IPS DF 4.7 (cell line): ENCODE measurements around the gene SFT2D3.

Experiments
- DNase-seq: peaks from one replicate; pipeline ENCODE4 v3.0.0-alpha.2; 2013; ENCODE audit warnings: low spot score; ENCODE audit errors: extremely low read depth

The SFT2D3 gene

DNA sequence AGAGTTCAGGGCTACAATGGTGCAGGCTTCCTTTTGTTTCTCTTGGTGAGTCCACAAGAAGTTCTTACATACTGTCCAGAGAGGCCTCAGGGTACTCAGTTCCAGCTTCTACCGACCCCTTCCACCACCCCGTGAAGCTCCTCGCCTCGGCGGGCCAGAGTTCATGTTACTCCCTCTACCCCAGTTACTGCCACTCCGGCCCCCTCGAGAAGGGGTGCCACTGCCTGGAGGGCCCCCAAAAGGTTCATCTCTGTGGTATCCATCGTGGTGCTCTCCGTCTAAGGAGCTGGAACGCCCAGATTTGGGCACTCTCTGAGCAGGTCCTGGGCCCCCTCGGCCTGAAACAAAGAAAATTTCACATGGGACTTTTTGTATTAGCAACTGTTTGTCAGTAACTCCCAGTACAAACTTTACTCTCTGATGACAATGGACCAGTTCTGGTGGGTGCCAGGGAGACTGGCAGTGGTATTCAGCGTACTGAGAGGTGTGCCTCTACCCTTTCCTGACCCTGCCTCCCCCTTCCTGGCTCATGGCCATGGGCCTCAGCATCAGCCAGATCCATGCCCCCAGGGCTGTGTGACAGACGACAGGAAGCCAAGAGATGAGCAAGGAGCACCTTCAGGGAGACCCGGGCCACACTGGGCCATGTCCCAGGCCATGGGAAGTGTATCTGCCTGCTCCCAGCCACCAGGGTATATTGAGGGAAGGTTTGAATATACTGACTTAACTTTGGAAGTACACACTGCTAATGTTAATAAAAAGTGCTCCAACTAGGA lies 5.1 kb downstream of the SFT2D3 start:
- no peak for DNase-seq

DNA sequence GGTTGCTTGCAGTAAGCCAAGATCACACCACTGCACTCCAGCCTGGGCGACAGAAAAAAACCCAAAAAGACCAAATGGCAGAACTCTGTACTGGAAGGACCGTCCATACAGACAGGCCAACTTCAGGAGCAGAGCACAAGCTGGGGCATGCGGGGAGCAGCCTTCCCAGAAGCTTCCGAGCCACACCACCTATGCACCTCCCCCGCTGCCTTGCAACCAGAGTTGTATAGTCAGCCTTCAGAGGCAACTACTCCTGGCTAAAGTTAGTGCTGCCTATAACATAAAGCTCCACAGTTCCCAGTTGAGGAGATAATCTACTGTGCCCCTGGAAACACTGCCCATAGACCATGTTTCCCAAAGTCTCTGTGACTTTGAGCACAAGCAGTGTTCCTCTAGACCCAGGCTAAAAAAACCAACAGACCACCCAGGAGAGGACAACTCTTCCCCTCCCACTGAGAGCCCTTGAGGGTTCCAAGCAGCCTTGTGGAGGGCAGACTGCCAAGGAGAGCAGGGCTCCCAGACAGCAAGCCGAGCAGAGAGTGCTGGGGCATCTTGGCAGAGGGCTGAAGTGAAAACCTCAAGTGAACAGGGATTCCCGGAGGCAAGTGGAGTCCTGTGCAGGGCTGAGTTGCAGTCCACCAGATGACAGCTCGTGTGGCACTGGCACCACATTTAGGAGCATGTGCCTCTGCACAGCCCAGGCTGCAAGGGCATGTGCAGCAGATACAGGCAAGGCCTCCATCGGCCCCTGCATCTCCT lies 6.8 kb downstream of the SFT2D3 start:
- DNase-seq, result no peak

DNA sequence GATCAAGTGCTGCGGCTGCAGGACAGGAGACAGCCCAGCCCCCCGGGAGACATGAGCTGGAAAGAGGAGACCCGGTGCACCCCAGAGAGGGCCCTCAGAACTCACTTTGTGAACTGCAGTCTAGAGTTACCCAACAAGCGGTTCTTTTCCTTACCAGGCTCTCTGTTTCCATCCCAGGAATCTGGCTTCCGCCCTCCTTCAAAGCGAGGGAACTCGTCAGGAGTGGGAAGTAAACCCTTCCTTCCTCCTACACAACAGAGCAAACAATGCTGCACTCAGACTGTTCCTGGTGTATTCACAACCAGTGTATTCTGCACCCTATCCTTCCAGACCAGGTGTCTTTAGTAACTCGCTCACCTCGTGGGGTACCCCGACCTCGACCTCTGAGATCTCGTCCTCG lies 8.0 kb downstream of the SFT2D3 start:
- no peak for DNase-seq

DNA sequence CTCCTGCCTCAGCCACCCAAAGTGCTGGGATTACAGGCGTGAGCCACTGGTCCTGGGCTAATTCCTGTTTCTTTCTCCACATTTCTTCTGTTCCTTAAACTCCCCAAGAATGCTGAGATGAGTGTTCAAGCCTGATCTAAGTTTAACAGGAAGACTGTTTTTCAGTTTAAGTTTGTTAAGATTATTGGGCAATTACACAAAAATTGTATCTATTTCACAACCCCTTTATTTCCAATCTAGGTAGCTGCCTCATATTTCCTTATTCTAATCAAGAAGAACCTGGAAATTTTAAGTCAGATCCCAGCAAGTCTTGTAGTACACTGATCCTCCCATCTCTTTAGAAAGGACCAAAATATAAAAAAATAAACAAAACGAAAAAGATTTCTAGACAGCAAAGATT lies 11.7 kb downstream of the SFT2D3 start:
- no peak for DNase-seq

DNA sequence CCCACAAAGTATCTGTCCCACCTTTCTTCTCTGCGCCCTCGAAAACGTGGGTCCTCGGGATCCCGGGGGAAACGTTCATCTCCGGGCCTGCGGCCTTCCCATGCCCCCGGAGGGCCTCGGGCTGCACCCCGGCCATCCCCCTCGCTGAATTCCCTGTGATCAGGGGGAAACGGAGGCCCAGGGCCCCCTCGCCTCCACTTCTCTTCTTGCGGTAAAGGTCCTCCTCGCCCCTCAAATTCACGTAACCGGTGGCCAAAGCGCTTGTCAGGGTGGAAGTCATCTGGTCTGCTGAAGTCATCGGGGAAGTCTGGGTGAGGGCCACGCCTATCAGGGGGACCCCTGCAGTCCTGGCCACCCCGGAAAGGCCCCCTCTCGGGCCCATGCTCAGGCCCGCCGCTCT lies 12.3 kb downstream of the SFT2D3 start:
- DNase-seq, result no peak

DNA sequence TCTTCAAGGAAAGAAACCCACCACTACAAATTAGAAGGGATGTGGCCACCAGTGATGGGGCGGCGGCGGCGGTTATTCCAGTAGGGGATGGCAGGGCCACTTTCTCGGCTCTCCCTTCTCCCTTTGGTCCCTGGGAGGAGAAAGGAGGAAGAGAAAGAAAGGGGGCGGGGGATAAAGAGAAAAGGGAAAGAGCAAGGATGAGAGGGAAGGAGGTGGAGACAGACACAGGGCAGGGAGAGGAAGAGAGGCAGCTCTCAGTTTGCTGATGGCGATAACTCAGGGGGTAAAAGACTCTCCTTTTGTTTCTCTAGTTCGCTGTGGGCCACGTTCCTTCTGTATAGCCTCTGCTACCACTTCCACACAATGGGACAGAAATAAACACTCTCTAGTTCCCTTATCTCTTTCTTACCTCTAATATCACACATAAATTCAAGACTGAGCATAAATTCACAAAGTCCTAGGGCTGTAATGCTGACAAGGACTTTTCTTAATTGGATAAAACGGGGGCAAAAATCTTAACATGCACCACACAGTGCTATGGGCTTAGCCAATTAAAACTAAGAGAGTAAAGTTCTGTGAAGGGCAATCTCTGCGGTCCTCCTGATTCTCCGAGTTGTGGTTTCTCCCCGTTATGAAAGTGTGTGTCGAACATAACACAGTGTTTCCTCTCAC lies 14.6 kb downstream of the SFT2D3 start:
- DNase-seq, result no peak

DNA sequence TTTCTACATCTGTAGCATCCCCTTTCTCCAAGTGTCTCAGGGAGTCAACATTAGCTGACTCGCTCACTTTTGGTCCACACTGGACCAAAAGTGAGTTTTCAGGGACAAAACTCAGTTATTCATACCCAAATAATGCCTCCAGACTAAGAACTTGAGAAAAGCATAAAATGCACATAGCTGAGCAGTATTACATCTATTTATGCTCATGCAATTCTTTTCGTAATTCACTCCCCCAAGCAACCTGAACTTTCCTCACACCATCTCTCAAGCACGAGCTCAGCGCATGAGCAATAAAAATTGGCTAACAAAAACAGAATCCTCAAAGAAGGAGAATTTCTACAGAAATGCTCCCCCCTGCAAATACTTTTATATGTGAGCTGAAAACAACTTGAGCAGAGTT lies 17.0 kb downstream of the SFT2D3 start:
- no peak for DNase-seq

DNA sequence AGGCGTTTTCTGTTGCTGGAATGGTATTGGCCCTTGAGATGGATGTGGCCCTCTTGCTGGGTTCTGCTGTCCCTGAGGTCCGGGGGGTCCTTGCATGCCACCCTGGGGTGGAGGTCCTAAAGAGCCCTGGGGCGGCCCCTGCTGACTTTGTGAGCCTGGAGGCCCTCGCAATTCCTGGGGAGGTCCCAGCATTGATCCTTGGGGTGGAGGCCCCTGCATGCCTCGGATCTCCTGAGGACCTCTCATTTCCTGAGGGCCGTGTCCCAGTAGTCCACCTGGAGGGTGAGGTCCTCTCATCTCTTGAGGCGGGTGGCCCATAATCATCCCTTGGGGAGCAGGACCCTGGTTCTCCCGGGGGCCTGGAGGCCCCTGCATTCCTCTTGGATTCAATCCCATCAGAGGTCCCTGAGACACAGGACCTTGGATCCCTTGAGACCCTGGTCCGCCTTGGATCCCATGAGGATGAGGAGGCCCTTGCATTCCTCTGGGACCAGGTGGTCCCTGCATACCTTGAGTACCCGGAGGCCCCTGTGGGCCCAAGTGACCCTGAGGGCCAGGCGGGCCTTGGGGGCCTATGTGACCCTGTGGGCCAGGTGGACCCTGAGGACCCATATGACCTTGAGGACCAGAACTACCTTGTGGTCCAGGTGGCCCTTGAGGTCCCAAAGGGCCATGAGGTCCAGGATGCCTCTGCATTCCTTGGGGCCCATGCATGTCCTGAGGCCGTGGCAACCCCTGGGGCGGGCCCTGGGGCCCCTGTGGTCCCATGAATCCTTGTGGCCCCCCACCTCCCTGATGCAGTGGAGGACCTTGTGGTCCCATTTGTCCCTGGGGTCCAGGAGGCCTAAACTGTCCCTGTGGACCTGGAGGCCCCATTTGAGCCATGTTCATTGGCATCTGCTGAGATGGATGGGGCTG lies 18.3 kb downstream of the SFT2D3 start:
- no peak for DNase-seq

DNA sequence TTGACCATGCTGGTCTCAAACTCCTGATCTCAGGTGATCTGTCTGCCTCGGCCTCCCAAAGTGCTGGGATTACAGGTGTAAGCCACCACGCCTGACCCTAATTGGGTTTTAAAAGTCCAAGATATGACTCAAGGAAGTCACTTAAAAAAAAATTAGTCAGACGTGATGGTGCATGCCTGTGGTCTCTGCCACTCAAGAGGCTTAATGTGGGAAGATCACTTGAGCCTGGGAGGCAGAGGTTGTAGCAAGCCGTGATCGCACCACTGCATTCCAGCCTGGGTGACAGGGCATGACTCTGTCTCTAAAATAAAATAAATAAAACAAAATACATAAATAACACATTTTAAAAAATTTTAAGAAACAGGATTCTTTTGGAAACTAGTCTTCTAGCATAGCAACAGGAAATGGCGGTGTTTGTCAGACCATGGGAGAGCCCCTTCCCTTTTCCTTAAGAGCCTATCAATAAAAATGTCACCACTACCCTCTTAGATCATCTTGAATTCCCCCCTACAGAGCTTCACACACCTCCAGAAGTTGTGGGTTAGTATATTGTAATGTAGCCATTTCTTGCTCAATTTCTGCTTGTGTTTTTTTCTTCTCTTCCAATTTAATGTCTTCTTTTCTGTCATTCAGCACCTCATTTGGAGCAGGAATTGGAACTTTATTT lies 20.1 kb downstream of the SFT2D3 start:
- no peak for DNase-seq

DNA sequence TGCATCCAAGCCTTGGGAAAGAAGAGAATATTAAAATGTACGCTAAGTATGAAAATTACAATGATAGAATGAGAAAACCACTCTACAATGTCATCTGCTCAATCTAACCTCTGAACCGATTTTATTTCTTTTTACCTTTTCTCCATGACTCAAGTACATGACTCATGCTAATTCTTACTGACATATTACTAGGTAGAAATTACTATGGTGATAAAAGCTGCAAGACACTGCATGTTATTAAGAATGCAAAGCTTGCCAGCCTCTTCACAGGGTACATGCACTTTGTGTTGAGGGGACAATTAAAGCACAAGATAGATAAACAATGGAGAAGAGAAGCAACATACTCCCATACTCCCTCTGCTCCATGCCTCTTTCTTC lies 20.7 kb downstream of the SFT2D3 start:
- DNase-seq, result no peak

DNA sequence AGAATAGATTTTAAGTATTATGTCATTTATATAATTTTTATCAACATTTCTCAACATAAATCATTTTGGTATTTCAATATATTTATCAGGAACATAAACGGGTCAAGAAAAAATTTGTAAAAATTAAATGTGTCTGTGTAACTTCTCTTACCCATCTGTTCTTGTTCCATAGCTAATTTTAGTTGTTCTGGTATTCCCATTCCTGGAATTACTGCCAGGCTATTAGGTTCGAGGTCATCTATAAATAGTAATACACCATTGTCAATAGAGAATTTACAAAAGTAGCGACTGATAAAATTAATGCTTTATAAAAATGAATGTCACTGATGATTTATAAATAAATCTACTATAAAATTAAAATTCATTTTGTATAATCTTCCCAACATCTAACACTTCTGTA lies 21.5 kb downstream of the SFT2D3 start:
- DNase-seq, result no peak

DNA sequence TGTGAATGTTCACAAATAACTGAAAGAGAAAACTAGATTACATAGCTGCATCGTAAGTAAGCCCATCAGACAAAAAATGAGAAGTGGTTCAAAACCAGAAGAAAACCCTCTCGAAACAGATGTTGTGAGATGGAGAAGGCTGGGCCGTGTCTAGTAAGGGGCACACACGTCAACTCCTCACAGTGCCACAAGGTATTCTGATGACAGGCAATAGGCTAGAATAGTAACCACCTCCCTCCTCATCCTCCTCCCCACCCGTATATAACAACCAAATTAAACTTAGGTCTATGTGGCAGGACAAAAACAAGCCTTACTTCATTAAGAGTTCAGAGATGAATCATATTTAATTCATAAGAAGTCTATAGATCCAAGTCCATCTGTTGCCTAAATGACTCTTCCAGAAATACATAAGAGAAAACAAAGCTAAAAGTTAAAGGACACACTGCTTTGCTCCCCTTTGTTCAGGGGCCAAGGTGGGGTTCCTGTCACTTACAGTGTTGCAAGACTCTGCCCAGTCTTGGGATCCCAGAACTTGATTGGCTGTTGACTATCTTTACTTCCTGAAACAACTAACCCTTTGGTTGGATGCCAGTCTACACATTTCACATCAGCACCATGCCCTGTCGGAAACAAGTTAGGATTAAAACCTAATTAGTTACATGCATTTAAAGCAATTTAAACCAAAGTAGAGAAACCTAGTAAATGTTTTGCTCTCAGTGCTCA lies 25.0 kb downstream of the SFT2D3 start:
- DNase-seq, result no peak

DNA sequence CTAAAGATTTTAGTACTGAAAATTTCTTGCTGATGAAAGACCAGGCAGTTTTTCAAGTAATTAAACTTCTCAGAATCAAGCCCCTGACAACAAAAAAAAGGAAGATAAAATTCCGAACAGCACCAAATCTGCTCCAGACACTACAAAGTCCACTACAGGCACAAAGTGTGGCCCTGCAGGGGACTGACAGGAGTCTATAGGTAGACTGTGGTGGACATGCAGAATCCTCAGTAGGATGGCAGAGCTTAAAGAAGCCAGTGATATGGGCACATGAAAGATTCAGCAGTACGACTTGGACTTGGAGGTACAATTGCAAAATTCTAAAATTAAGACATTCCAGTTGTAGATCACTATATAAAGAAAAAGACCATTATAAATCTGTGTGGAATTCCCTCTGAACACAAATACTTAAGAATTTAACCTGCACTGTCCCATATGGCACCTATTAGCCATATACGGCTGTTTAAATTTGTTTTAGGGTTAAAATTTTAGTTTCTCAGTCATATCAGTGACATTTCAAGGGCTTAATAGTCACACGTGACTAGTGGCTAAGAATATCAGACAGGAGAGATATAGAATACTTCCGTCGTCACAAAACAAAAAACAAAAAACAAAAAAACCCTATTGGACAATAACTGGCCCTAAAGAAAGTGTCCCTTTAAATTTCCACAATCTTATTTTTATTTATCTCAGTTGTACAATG lies 32.0 kb downstream of the SFT2D3 start:
- no peak for DNase-seq

DNA sequence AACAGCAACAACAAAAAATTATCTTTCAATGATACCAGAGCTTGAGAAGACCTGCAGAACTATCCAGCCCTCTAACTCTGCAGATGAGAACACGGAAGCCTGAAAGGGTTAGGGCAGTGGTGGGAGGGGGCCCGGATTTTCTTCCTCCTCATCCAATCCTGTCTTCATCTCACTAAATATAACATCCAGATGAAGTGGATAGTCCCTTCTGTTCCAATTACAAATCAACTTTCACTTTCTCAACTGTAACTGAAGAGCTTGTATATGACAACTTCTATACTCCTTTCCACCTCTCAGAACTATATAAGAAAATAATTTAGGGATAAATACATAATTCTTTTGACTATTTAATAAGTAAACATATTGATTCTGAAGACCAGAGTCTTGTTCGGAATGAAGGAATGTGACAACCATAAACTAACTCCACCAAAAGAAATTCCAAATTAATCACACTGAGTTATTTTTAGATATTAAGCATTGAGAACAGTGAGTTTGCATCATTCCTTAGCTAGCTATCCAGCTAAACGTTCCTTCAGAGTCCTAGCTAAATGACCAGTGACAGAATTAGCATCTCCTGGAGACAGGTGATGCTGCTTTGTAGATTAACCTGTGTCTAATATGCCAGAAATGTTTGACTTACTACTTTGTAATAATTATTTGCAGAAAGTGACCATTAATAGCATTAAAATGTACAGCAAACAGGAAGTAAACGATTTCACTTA lies 32.7 kb downstream of the SFT2D3 start:
- no peak for DNase-seq

DNA sequence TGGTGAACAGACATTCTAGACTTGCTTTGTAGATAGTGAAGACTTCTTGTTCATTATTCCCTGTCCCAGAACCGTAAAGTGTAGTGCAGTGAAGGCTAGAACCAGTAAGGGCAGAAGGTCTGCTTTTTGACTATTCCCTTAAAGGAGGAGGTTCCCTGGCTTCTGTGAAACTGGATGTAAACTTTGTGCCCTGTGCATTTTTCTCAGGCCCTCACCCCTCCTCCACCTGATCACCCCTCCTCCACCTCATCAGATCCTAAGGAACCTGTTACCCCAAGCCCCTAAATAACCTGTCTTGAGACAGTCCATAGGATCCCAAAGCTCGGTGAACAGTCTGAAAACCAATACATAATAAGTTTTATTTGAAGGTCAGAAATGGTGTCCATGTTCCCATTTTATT lies 33.7 kb downstream of the SFT2D3 start:
- DNase-seq, result no peak

DNA sequence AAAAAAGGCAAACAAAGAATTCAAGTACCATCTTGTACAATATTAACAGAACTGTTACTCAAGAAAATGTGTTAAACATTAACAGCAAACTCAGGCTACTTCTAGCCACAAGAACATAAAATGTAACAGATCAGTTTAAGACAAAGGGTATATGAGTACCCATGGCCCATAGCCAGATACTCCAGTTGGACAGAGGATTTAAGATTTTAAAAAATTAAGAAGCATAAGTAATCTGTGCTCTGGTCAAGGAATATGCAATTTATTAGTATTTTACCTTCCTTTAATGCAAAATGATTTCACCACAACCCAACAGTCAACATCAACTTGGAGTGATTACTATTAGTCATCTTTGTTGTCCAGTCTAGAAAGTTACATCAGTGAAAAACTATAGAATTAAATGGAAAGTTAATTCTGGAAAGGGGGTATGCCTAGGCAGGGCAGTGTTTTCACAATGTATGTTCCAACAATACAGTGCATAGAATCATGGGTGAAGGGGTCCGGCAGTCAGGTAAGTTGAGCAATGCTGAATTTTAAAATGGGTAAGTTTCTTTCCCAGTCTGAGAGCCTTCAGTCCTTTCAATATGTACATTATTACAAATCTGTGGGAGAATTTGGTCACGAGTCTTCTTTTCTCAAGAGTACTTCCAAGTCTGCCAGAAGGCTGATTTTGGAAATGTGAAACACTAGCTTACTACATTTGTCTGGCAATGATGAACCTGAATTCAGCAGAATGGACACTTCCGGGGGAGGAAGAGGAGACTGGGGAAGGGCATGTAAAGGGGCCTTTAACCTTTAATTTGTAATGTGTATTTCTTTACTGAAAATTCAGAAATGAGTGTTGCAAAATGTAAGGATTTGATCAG lies 34.5 kb downstream of the SFT2D3 start:
- DNase-seq, result no peak

DNA sequence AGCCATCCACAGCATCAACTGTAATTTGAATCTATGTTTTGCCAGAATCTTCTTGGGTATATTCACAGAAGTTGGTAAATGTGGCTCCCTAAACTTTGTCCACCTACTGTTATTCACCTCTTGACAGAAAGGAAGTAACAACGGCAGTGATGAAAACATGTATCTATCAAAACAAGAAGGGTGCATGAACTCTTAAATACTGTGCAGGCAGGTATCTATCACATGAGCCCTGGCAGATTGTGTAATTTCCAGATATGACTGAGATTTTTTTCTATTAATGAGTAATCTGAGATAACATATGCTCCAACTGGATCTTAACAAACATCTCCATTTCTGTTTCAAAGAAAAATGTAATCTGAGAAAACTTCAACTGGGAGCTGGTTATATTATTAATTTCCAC lies 36.6 kb downstream of the SFT2D3 start:
- no peak for DNase-seq

DNA sequence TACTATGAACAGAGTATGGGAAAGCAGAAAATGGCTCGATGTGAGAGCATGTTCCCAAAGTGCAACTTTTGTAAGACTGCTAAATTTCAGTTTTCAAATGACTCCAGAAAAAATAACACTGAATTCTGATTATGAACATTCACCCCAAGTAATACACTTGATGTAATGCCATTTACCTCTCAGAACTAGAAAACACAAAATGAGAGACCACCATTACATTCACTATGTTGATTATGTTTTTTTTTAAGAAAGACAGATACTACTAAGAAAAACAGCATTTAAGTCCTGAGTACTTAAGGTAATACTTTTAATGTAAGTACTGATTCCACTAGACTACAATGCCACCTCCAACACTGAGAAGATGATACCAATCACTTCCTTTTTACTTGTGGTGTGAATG lies 38.5 kb downstream of the SFT2D3 start:
- no peak for DNase-seq
